HG03060 (cell line): ENCODE data around the gene HADHB.
"Not testable (repeated sequence)": the region's sequence is repeated elsewhere in the genome, so short reads cannot be mapped to it uniquely, and the experiment has no call there.

Experiments
- ATAC-seq: cut with Tn5 transposase; IDR thresholded peaks from one replicate; pipeline ENCODE4 v1.9.1; 2021; ENCODE audit warnings: low read depth, moderate number of reproducible peaks; ENCODE audit not compliant: unreplicated experiment

The HADHB gene

GRCh38 chr2:26243470-26244308, 1.1 kb upstream of the HADHB start:
- no peak for ATAC-seq

GRCh38 chr2:26245231-26245732, 543 bp downstream of the HADHB start:
- ATAC-seq: no peak

GRCh38 chr2:26245810-26246209, 1.1 kb downstream of the HADHB start:
- ATAC-seq: peak; percentile 36

- ATAC-seq: no peak
These were observed 2.1 kb downstream of the HADHB start for GRCh38 chr2:26246818-26247217.

- ATAC-seq: no peak
These were observed 4.9 kb downstream of the HADHB start for GRCh38 chr2:26249625-26250024.

GRCh38 chr2:26251893-26252292, 7.2 kb downstream of the HADHB start:
- no peak for ATAC-seq

GRCh38 chr2:26255759-26256384, 11.1 kb downstream of the HADHB start:
- ATAC-seq: no peak

- not testable (repeated sequence) for ATAC-seq
These were observed 14.1 kb downstream of the HADHB start for GRCh38 chr2:26258836-26259235.

- ATAC-seq: no peak
These were observed 23.5 kb downstream of the HADHB start for GRCh38 chr2:26268213-26268612.

- not testable (repeated sequence) for ATAC-seq
These were observed 24.1 kb downstream of the HADHB start for GRCh38 chr2:26268670-26269385.

GRCh38 chr2:26269571-26270158, 24.9 kb downstream of the HADHB start:
- no peak for ATAC-seq

- no peak for ATAC-seq
These were observed 25.6 kb downstream of the HADHB start for GRCh38 chr2:26270373-26270772.

GRCh38 chr2:26273501-26273900, 28.8 kb downstream of the HADHB start:
- no peak for ATAC-seq

- ATAC-seq: no peak
These were observed 29.4 kb downstream of the HADHB start for GRCh38 chr2:26274058-26274613.

- no peak for ATAC-seq
These were observed 31.9 kb downstream of the HADHB start for GRCh38 chr2:26276484-26277227.

GRCh38 chr2:26279886-26280285, 35.1 kb downstream of the HADHB start:
- no peak for ATAC-seq

GRCh38 chr2:26281226-26281625, 36.5 kb downstream of the HADHB start:
- ATAC-seq: no peak

GRCh38 chr2:26283606-26284005, 38.9 kb downstream of the HADHB start:
- ATAC-seq: no peak

- no peak for ATAC-seq
These were observed 39.4 kb downstream of the HADHB start for GRCh38 chr2:26284132-26284531.

- no peak for ATAC-seq
These were observed 41.2 kb downstream of the HADHB start for GRCh38 chr2:26285931-26286330.
